H9 (cell line): Measurements from ENCODE around the gene PKD2L2. TPM values are rescaled to one million over a fixed set of nuclear protein-coding genes. Genes with fewer than 3 reads are reported as not detected.

ENCODE experiments used
- DNase-seq: peaks from one replicate; pipeline ENCODE4 v3.0.0-alpha.2; 2017
- H2AFZ ChIP-seq: one replicate; pipeline ENCODE4 v1.6.1; 2013; ENCODE audit warnings: mild to moderate bottlenecking, low read length, control low read depth, moderate library complexity
- H2AK5ac ChIP-seq: 2 replicates; pipeline ENCODE4 v1.6.1; 2013; ENCODE audit warnings: low read length, control low read depth, mixed read lengths; ENCODE audit not compliant: insufficient read length
- H2BK120ac ChIP-seq: one replicate; pipeline ENCODE4 v1.6.1; 2013; ENCODE audit warnings: low read depth, mild to moderate bottlenecking, low read length, control low read depth, inconsistent platforms; ENCODE audit not compliant: poor library complexity, severe bottlenecking
- H2BK12ac ChIP-seq: 2 replicates; pipeline ENCODE4 v1.6.1; 2013; ENCODE audit warnings: low read length, control low read depth, mixed read lengths, low read depth; ENCODE audit not compliant: insufficient read length
- H2BK15ac ChIP-seq: 2 replicates; pipeline ENCODE4 v1.6.1; 2013; ENCODE audit warnings: low read depth, low read length, control low read depth
- H2BK20ac ChIP-seq: one replicate; pipeline ENCODE4 v1.6.1; 2013; ENCODE audit warnings: low read depth, mild to moderate bottlenecking, low read length, control low read depth, inconsistent platforms; ENCODE audit not compliant: poor library complexity, severe bottlenecking
- H2BK5ac ChIP-seq: 2 replicates; pipeline ENCODE4 v1.6.1; 2013; ENCODE audit warnings: low read length, control low read depth, mixed read lengths; ENCODE audit not compliant: insufficient read length
- H3K14ac ChIP-seq: 2 replicates; pipeline ENCODE4 v1.6.1; 2013; ENCODE audit warnings: low read length, control low read depth; ENCODE audit not compliant: insufficient read depth
- H3K18ac ChIP-seq: 2 replicates; pipeline ENCODE4 v1.6.1; 2013; ENCODE audit warnings: low read depth, mild to moderate bottlenecking, mixed read lengths, low read length, control low read depth; ENCODE audit not compliant: insufficient read length
- H3K23ac ChIP-seq: 2 replicates; pipeline ENCODE4 v1.6.1; 2013; ENCODE audit warnings: low read length, control low read depth, mixed read lengths, low read depth; ENCODE audit not compliant: insufficient read length
- H3K23me2 ChIP-seq: 2 replicates; pipeline ENCODE4 v1.6.1; 2013; ENCODE audit warnings: low read depth, mild to moderate bottlenecking, mixed read lengths, low read length, control low read depth; ENCODE audit not compliant: insufficient read length, poor library complexity, severe bottlenecking
- H3K27ac ChIP-seq: 2 replicates; pipeline ENCODE4 v1.5.1; 2013; ENCODE audit warnings: low read length, control low read depth, mixed read lengths, low read depth; ENCODE audit not compliant: insufficient read length
- H3K27me3 ChIP-seq: 2 replicates; pipeline ENCODE4 v1.6.1; 2013; ENCODE audit warnings: low read length, control low read depth, inconsistent platforms; ENCODE audit not compliant: insufficient read depth
- H3K4ac ChIP-seq: 2 replicates; pipeline ENCODE4 v1.6.1; 2013; ENCODE audit warnings: low read depth, mild to moderate bottlenecking, control low read depth, inconsistent platforms, low read length, moderate library complexity
- H3K4me1 ChIP-seq: 2 replicates; pipeline ENCODE4 v1.6.1; 2013; ENCODE audit warnings: low read length, control low read depth, inconsistent platforms; ENCODE audit not compliant: insufficient read depth
- H3K4me2 ChIP-seq: 2 replicates; pipeline ENCODE4 v1.6.1; 2013; ENCODE audit warnings: low read length, control low read depth, mixed read lengths; ENCODE audit not compliant: insufficient read length, insufficient read depth
- H3K56ac ChIP-seq: 2 replicates; pipeline ENCODE4 v1.6.1; 2013; ENCODE audit warnings: low read depth, mild to moderate bottlenecking, mixed read lengths, low read length, control low read depth; ENCODE audit not compliant: insufficient read length
- H3K79me1 ChIP-seq: 2 replicates; pipeline ENCODE4 v1.6.1; 2013; ENCODE audit warnings: low read depth, mild to moderate bottlenecking, moderate library complexity, low read length, control low read depth, inconsistent platforms; ENCODE audit not compliant: insufficient read depth, poor library complexity, severe bottlenecking
- H3K79me2 ChIP-seq: 2 replicates; pipeline ENCODE4 v1.6.1; 2013; ENCODE audit warnings: low read length, control low read depth, inconsistent platforms; ENCODE audit not compliant: insufficient read depth
- H3K9ac ChIP-seq: 2 replicates; pipeline ENCODE4 v1.6.1; 2013; ENCODE audit warnings: low read length, control low read depth, mixed read lengths; ENCODE audit not compliant: insufficient read length; ENCODE audit errors: extremely low read depth
- H3K9me3 ChIP-seq: one replicate; pipeline ENCODE4 v1.6.1; 2013; ENCODE audit warnings: low read depth, low read length, inconsistent platforms; ENCODE audit not compliant: control insufficient read depth
- H3T11ph ChIP-seq: one replicate; pipeline ENCODE4 v1.6.1; 2013; ENCODE audit warnings: mild to moderate bottlenecking, low read length, control low read depth, inconsistent platforms
- H4K20me1 ChIP-seq: one replicate; pipeline ENCODE4 v1.6.1; 2013; ENCODE audit not compliant: control insufficient read depth, insufficient read length, insufficient read depth
- H4K5ac ChIP-seq: 2 replicates; pipeline ENCODE4 v1.6.1; 2013; ENCODE audit warnings: low read depth, mild to moderate bottlenecking, mixed read lengths, low read length, control low read depth; ENCODE audit not compliant: insufficient read length
- H4K8ac ChIP-seq: replicated peaks from 2 replicates; pipeline ENCODE4 v1.6.1; 2013; ENCODE audit warnings: low read length, control low read depth, mixed read lengths, low read depth; ENCODE audit not compliant: insufficient read length
- H4K91ac ChIP-seq: 2 replicates; pipeline ENCODE4 v1.6.1; 2013; ENCODE audit warnings: low read depth, mild to moderate bottlenecking, moderate library complexity, mixed read lengths, low read length, control low read depth; ENCODE audit not compliant: insufficient read length
- H3K27ac Mint-ChIP-seq, 3 experiments: 2 replicates in 2 of 3; 3 replicates in 1 of 3; pipeline ENCODE4 v1.8.0; 2020 to 2021; ENCODE audit warnings: mixed read lengths in 3 of 3, mild to moderate bottlenecking in 1 of 3, moderate library complexity in 1 of 3
- H3K27me3 Mint-ChIP-seq: 2 replicates; pipeline ENCODE4 v1.8.0; 2021; ENCODE audit warnings: low read depth, mild to moderate bottlenecking, moderate library complexity, mixed read lengths
- H3K36me3 Mint-ChIP-seq, 3 experiments: 2 replicates in 2 of 3; 3 replicates in 1 of 3; pipeline ENCODE4 v1.8.0; 2020 to 2021; ENCODE audit warnings: low read depth in 3 of 3, mixed read lengths in 3 of 3; ENCODE audit not compliant: insufficient read depth in 1 of 3
- H3K4me1 Mint-ChIP-seq, 2 experiments: 2 replicates each; pipeline ENCODE4 v1.8.0; 2020; ENCODE audit warnings: mixed read lengths in 2 of 2
- H3K4me3 Mint-ChIP-seq, 2 experiments: 2 replicates in 1 of 2; 3 replicates in 1 of 2; pipeline ENCODE4 v1.8.0; 2020 to 2021; ENCODE audit warnings: mild to moderate bottlenecking in 2 of 2, mixed read lengths in 2 of 2, moderate library complexity in 1 of 2
- H3K9me3 Mint-ChIP-seq, 2 experiments: 2 replicates in 1 of 2; 3 replicates in 1 of 2; pipeline ENCODE4 v1.8.0; 2020; ENCODE audit warnings: mild to moderate bottlenecking in 2 of 2, mixed read lengths in 2 of 2, moderate library complexity in 1 of 2
- WGBS: extraction: QIAGEN DNeasy Blood & Tissue Kit; methylation state at CpG from one replicate; pipeline ENCODE4 v1.1.7; 2013; ENCODE audit warnings: missing lambda C conversion rate, low lambda C conversion rate, mixed read lengths; ENCODE audit not compliant: insufficient read length; ENCODE audit errors: extremely low coverage; 5-methylcytosine and 5-hydroxymethylcytosine counted together
- total RNA-seq: library from RNA; stranded (reverse); gene quantifications from 2 replicates; pipeline ENCODE4 v1.2.1, GENCODE V29; 2021
- TF ChIP-seq, protein P1 (sequence below): fragments of 200-600 bp; sonication (generic); conservative IDR thresholded peaks from 3 replicates; pipeline ENCODE4 v1.8.0; 2021; ENCODE audit warnings: antibody characterized with exemption, mild to moderate bottlenecking

PKD2L2 gene
- total RNA-seq, 1 experiment from 2014 or later: not detected

DNA sequence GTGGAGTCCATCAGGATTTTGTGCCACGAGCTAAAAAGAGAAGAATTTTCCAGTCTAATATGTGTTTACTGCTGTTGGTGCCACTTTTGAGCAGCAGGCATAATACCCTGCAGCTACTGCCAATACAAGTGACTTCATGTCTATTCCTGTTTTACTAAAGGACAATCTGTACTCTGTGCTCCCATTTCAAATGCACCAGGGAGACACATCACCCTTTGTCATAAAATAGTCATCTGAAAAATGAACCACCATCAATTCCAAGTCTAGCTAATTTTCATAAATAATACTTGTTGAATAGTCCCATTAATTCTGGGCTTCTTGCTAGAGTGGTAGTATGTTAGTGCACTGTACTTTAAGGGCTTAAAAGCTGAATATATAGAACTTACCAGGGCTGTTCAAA is 8.9 kb upstream of the PKD2L2 start:
- no peak overlapping the region for H4K8ac ChIP-seq
- H3K9me3 Mint-ChIP-seq: no peaks in the 10 kb centered on the region
- no peaks in the 10 kb centered on the region for H4K20me1 ChIP-seq
- H4K5ac ChIP-seq: no peak overlapping the region
- no peak overlapping the region for H2BK12ac ChIP-seq
- no peak overlapping the region for H3K4me3 Mint-ChIP-seq
- no peak overlapping the region for H2BK120ac ChIP-seq
- H3K9me3 ChIP-seq: no peaks in the 10 kb centered on the region
- H3K56ac ChIP-seq: no peak overlapping the region
- no peaks in the 10 kb centered on the region for H3K79me1 ChIP-seq
- H3K79me2 ChIP-seq: no peaks in the 10 kb centered on the region
- H3T11ph ChIP-seq: no peak overlapping the region
- no peak overlapping the region for H4K91ac ChIP-seq
- H3K4me1 ChIP-seq: no peaks in the 10 kb centered on the region
- H3K4me1 Mint-ChIP-seq: no peaks in the 10 kb centered on the region
- H3K14ac ChIP-seq: no peak overlapping the region
- H3K27ac Mint-ChIP-seq: no peak overlapping the region
- DNase-seq: no peak
- no peak overlapping the region for H2BK5ac ChIP-seq
- no peak overlapping the region for H3K27ac ChIP-seq
- H3K27me3 ChIP-seq: no peaks in the 10 kb centered on the region
- no peaks in the 10 kb centered on the region; the same call in 1 of the 2 replicates for H3K27me3 Mint-ChIP-seq
- no peak overlapping the region for H3K4ac ChIP-seq
- WGBS: no CpG with 5 or more reads among the region's 1 CpG
- H3K4me2 ChIP-seq: no peak overlapping the region
- no peak overlapping the region for H3K9ac ChIP-seq
- H2BK15ac ChIP-seq: no peak overlapping the region
- H2BK20ac ChIP-seq: no peak overlapping the region
- H3K23me2 ChIP-seq: no peaks in the 10 kb centered on the region
- H2AK5ac ChIP-seq: no peak overlapping the region
- no peaks in the 10 kb centered on the region for H3K36me3 Mint-ChIP-seq
- H3K23ac ChIP-seq: no peak overlapping the region
- no peak overlapping the region for H3K18ac ChIP-seq
- no peak overlapping the region for H2AFZ ChIP-seq
- TF ChIP-seq, protein P1, sequence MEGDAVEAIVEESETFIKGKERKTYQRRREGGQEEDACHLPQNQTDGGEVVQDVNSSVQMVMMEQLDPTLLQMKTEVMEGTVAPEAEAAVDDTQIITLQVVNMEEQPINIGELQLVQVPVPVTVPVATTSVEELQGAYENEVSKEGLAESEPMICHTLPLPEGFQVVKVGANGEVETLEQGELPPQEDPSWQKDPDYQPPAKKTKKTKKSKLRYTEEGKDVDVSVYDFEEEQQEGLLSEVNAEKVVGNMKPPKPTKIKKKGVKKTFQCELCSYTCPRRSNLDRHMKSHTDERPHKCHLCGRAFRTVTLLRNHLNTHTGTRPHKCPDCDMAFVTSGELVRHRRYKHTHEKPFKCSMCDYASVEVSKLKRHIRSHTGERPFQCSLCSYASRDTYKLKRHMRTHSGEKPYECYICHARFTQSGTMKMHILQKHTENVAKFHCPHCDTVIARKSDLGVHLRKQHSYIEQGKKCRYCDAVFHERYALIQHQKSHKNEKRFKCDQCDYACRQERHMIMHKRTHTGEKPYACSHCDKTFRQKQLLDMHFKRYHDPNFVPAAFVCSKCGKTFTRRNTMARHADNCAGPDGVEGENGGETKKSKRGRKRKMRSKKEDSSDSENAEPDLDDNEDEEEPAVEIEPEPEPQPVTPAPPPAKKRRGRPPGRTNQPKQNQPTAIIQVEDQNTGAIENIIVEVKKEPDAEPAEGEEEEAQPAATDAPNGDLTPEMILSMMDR: no peak
